ENCODE results near the gene VRK1. TPM values are rescaled to one million over a fixed set of nuclear protein-coding genes. Genes with fewer than 3 reads are reported as not detected.

The VRK1 gene
- 10 to 100 TPM in 3 of 4 donors, 1 to 10 TPM in 1; 9.3 to 12.2 (median 12.1) TPM for total RNA-seq

GRCh38 chr14:96796851-96797581 lies at the start of gene VRK1:
Gene VRK1 (plus strand): TSS chr14:96797382. CDS start chr14:96833472, 36,090 bp downstream.
- H3K4me3 ChIP-seq = peak within 1 kb of the TSS; percentile 92
- H3K9me3 ChIP-seq = no peaks in the 10 kb centered on the region
- H3K27me3 ChIP-seq = no peaks in the 10 kb centered on the region
- TF ChIP-seq POLR2A (IDR thresholded peaks at IDR 0.05) (no peak), POLR2AphosphoS5 (IDR thresholded peaks at IDR 0.05) (peak in 1 of 3 donors; percentile 45), CTCF (IDR thresholded peaks at IDR 0.05) (no peak), EP300 (IDR thresholded peaks at IDR 0.05) (no peak)
- WGBS = 5% methylated on average over 27 of the region's 57 CpGs
- H3K4me1 ChIP-seq = peaks cover 20% of the 10 kb centered on the region
- peak; percentile 96 for DNase-seq (ENCODE audit: low spot score in 2 of 2)
- H3K27ac ChIP-seq = peak within 1 kb of the TSS; percentile 61
- no peaks in the 10 kb centered on the region for H3K36me3 ChIP-seq

GRCh38 chr14:96747608-96748007 lies 49.6 kb upstream of the VRK1 start:
- no peak overlapping the region for H3K4me3 ChIP-seq
- peaks cover 61% of the 10 kb centered on the region for H3K27me3 ChIP-seq
- 88% methylated on average over 10 of the region's 10 CpGs for WGBS

GRCh38 chr14:96748362-96748761 lies 48.8 kb upstream of the VRK1 start:
- no peak for DNase-seq (ENCODE audit: low spot score in 2 of 2)
- WGBS = 50% methylated on average over 6 of the region's 6 CpGs

More at GRCh38 chr14:96747608-96748007, 49.6 kb upstream of the VRK1 start:
- TF ChIP-seq POLR2A (IDR thresholded peaks at IDR 0.05) (no peak), POLR2AphosphoS5 (IDR thresholded peaks at IDR 0.05) (no peak), CTCF (IDR thresholded peaks at IDR 0.05) (no peak), EP300 (IDR thresholded peaks at IDR 0.05) (no peak)
- no peaks in the 10 kb centered on the region for H3K36me3 ChIP-seq
- DNase-seq (ENCODE audit: low spot score in 2 of 2) = no peak
- H3K9me3 ChIP-seq = no peaks in the 10 kb centered on the region
- no peak overlapping the region for H3K27ac ChIP-seq
- H3K4me1 ChIP-seq = no peaks in the 10 kb centered on the region

GRCh38 chr14:96751505-96751904 lies 45.7 kb upstream of the VRK1 start:
- Histone ChIP-seq H3K9me3 (no peaks in the 10 kb centered on the region), H3K27ac (no peak overlapping the region), H3K4me1 (no peaks in the 10 kb centered on the region), H3K36me3 (no peaks in the 10 kb centered on the region), H3K27me3 (peaks cover 39% of the 10 kb centered on the region), H3K4me3 (no peak overlapping the region)
- 56% methylated on average over 3 of the region's 3 CpGs for WGBS
- no peak for DNase-seq (ENCODE audit: low spot score in 2 of 2)
- no peak for TF ChIP-seq POLR2A (IDR thresholded peaks at IDR 0.05)
- TF ChIP-seq CTCF (IDR thresholded peaks at IDR 0.05) = no peak
- TF ChIP-seq POLR2AphosphoS5 (IDR thresholded peaks at IDR 0.05) = no peak
- TF ChIP-seq EP300 (IDR thresholded peaks at IDR 0.05) = no peak

More at GRCh38 chr14:96748362-96748761, 48.8 kb upstream of the VRK1 start:
- TF ChIP-seq CTCF (IDR thresholded peaks at IDR 0.05) = no peak
- TF ChIP-seq POLR2AphosphoS5 (IDR thresholded peaks at IDR 0.05) = no peak
- TF ChIP-seq POLR2A (IDR thresholded peaks at IDR 0.05) = no peak
- TF ChIP-seq EP300 (IDR thresholded peaks at IDR 0.05) = no peak
- Histone ChIP-seq H3K4me3 (no peak overlapping the region), H3K4me1 (no peaks in the 10 kb centered on the region), H3K36me3 (no peaks in the 10 kb centered on the region), H3K27me3 (peaks cover 54% of the 10 kb centered on the region), H3K9me3 (no peaks in the 10 kb centered on the region), H3K27ac (no peak overlapping the region)

GRCh38 chr14:96752125-96752524 lies 45.1 kb upstream of the VRK1 start:
- Histone ChIP-seq H3K36me3 (no peaks in the 10 kb centered on the region), H3K4me1 (no peaks in the 10 kb centered on the region), H3K9me3 (no peaks in the 10 kb centered on the region), H3K27ac (no peak overlapping the region), H3K4me3 (no peak overlapping the region), H3K27me3 (peaks cover 34% of the 10 kb centered on the region)
- no peak for DNase-seq (ENCODE audit: low spot score in 2 of 2)
- 72% methylated on average over 5 of the region's 5 CpGs for WGBS
- TF ChIP-seq POLR2A (IDR thresholded peaks at IDR 0.05) (no peak), POLR2AphosphoS5 (IDR thresholded peaks at IDR 0.05) (no peak), EP300 (IDR thresholded peaks at IDR 0.05) (no peak), CTCF (IDR thresholded peaks at IDR 0.05) (no peak)

All from suprapubic skin (tissue), 4 donors.